ENCODE results near the gene MUC6. TPM values are rescaled to one million over a fixed set of nuclear protein-coding genes. Genes with fewer than 3 reads are reported as not detected.

MUC6 gene
- total RNA-seq, 1 donor from 2014 or later = not detected

DNA sequence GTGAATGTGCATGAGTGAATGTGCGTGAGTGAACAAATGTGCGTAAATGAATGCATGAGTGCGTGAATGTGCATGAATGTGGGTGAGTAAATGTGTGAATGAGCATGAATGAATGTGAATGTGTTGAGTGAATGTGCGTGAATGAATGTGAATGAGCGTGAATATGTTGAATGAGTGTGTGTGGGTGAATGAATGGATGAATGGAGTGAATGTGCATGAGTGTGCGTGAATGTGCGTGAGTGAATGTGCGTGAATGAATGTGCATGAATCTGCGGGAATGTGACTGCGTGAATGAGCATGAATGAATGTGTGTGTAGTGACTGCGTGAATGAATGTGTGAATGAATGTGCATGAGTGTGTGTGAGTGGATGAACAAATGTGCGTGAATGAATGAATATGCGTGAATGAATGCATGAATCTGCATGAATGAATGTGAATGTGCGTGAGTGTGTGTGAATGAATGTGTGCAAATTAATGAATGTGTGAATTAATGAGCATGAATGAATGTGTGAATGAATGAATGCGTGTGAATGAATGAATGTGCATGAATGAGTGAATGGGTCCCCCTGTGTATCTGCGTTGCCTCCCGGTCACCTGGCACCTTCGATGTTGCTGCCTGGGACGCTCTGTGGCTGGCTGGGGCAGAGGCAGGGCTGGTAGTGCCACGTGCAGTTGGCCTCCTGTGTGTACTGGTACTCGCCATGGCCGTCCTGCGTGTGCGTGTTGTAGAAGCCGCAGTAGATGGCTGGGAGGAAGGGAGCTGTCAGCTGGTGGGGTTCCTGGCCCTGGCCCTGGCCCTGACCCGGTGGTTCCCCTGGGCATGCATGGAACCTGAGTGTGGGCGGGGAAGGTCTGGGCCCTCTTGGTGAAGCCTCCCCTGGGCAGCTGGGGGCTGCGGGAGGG lies 13.4 kb downstream of the MUC6 start:
- H3K27me3 Mint-ChIP-seq = no peaks in the 10 kb centered on the region
- no peaks in the 10 kb centered on the region for H3K4me1 Mint-ChIP-seq
- intact Hi-C loops (cut with micrococcal nuclease) = no loop called here
- H3K4me3 Mint-ChIP-seq = no peak overlapping the region
- H3K9me3 Mint-ChIP-seq = no peaks in the 10 kb centered on the region
- no peak for ATAC-seq (ENCODE audit: low read depth)
- no peak overlapping the region for H3K27ac Mint-ChIP-seq
- ChIA-PET CTCF (no interaction called here), POLR2A (no interaction called here)
- no peak for DNase-seq
- H3K36me3 Mint-ChIP-seq (ENCODE audit: low read depth) = no peaks in the 10 kb centered on the region
- TF ChIP-seq, protein P1, sequence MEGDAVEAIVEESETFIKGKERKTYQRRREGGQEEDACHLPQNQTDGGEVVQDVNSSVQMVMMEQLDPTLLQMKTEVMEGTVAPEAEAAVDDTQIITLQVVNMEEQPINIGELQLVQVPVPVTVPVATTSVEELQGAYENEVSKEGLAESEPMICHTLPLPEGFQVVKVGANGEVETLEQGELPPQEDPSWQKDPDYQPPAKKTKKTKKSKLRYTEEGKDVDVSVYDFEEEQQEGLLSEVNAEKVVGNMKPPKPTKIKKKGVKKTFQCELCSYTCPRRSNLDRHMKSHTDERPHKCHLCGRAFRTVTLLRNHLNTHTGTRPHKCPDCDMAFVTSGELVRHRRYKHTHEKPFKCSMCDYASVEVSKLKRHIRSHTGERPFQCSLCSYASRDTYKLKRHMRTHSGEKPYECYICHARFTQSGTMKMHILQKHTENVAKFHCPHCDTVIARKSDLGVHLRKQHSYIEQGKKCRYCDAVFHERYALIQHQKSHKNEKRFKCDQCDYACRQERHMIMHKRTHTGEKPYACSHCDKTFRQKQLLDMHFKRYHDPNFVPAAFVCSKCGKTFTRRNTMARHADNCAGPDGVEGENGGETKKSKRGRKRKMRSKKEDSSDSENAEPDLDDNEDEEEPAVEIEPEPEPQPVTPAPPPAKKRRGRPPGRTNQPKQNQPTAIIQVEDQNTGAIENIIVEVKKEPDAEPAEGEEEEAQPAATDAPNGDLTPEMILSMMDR (IDR thresholded peaks at IDR 0.05) = no peak

DNA sequence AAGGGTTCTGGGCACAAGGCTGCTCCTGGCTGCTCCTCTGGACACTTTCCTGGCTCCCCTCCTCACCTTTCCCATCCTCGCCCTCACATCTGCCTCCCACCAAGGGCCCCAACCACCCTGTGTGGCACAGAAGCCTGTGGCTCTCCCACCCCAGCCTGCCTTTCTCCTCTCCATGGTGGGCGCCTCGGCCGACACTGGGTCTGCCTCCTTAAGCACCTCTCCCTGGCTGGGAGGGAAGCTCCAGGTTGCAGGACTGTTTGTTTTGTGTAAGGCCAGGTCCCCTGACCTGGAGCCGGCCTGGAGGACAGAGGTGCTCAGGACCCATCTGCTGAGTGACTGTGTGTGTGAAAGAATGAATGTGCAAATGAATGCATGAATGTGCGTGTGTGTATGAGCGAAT lies 14.1 kb downstream of the MUC6 start:
- Mint-ChIP-seq H3K4me3 (no peak overlapping the region), H3K36me3 (ENCODE audit: low read depth) (no peaks in the 10 kb centered on the region), H3K4me1 (no peaks in the 10 kb centered on the region), H3K27ac (no peak overlapping the region), H3K27me3 (no peaks in the 10 kb centered on the region), H3K9me3 (no peaks in the 10 kb centered on the region)
- intact Hi-C loops (cut with micrococcal nuclease) = no loop called here
- ChIA-PET CTCF (no interaction called here), POLR2A (no interaction called here)
- ATAC-seq (ENCODE audit: low read depth) = no peak
- TF ChIP-seq, protein P1 (IDR thresholded peaks at IDR 0.05) = no peak
- DNase-seq = no peak

GRCh38 chr11:1020211-1020905 lies 16.2 kb downstream of the MUC6 start:
- POLR2A ChIA-PET = no interaction called here
- no peaks in the 10 kb centered on the region for H3K27me3 Mint-ChIP-seq
- no peaks in the 10 kb centered on the region for H3K9me3 Mint-ChIP-seq
- no peaks in the 10 kb centered on the region for H3K4me1 Mint-ChIP-seq
- TF ChIP-seq, protein P1 (IDR thresholded peaks at IDR 0.05) = no peak
- ATAC-seq (ENCODE audit: low read depth) = no peak
- no peak for DNase-seq
- H3K4me3 Mint-ChIP-seq = no peak overlapping the region
- CTCF ChIA-PET = no interaction called here
- H3K36me3 Mint-ChIP-seq (ENCODE audit: low read depth) = no peaks in the 10 kb centered on the region
- intact Hi-C loops (cut with micrococcal nuclease) = no loop called here
- no peak overlapping the region for H3K27ac Mint-ChIP-seq

DNA sequence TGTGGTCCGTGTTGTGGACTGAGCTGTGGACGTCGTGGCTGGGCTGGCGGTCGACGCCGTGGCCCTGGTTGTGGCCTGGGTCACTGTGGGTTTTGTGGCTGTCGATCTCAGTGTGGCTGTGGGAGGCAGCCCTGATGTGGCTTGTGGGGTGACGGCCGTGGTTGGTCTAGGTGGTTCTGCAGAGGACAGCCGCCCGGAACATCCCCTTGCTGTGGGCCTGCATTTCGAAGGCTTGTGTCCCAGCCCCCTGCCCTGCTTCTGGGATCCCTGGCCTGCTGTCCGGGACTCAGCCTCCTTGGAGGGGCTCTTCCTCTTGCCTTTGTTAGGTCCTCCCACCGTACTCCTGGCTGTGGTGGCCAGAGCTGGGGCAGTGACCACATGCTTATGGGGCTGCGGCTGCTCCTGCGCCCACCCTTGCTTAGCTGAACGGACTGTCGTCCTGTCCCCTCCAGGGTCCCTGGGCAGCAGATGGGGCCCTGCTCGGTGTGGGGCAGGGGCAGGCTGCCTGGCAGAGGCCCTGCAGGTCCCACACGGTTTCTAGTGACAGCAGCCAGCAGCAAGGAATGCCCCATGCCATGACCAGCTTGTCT lies 17.1 kb downstream of the MUC6 start:
- DNase-seq (no peak), ATAC-seq (ENCODE audit: low read depth) (no peak)
- Mint-ChIP-seq H3K36me3 (ENCODE audit: low read depth) (no peaks in the 10 kb centered on the region), H3K9me3 (no peaks in the 10 kb centered on the region), H3K4me3 (no peak overlapping the region), H3K4me1 (no peaks in the 10 kb centered on the region), H3K27me3 (no peaks in the 10 kb centered on the region), H3K27ac (no peak overlapping the region)
- ChIA-PET POLR2A (no interaction called here), CTCF (no interaction called here)
- TF ChIP-seq, protein P1 (IDR thresholded peaks at IDR 0.05) = no peak
- intact Hi-C loops (cut with micrococcal nuclease) = no loop called here

- no peak overlapping the region for H3K4me3 Mint-ChIP-seq
- ChIA-PET POLR2A (no interaction called here), CTCF (no interaction called here)
- no peaks in the 10 kb centered on the region for H3K4me1 Mint-ChIP-seq
- H3K9me3 Mint-ChIP-seq = no peaks in the 10 kb centered on the region
- no peak for ATAC-seq (ENCODE audit: low read depth)
- H3K27me3 Mint-ChIP-seq = no peaks in the 10 kb centered on the region
- DNase-seq = no peak
- TF ChIP-seq, protein P1 (IDR thresholded peaks at IDR 0.05) = no peak
- no peaks in the 10 kb centered on the region for H3K36me3 Mint-ChIP-seq (ENCODE audit: low read depth)
- no peak overlapping the region for H3K27ac Mint-ChIP-seq
- intact Hi-C loops (cut with micrococcal nuclease) = no loop called here
Observed at GRCh38 chr11:1018091-1018490, 18.4 kb downstream of the MUC6 start.

Measured in activated B cell treated with CpG ODN at 0.5 μM for 24 hours (primary cell).